ENCODE measurements around the gene TPP1.

- TF ChIP-seq, protein P1, sequence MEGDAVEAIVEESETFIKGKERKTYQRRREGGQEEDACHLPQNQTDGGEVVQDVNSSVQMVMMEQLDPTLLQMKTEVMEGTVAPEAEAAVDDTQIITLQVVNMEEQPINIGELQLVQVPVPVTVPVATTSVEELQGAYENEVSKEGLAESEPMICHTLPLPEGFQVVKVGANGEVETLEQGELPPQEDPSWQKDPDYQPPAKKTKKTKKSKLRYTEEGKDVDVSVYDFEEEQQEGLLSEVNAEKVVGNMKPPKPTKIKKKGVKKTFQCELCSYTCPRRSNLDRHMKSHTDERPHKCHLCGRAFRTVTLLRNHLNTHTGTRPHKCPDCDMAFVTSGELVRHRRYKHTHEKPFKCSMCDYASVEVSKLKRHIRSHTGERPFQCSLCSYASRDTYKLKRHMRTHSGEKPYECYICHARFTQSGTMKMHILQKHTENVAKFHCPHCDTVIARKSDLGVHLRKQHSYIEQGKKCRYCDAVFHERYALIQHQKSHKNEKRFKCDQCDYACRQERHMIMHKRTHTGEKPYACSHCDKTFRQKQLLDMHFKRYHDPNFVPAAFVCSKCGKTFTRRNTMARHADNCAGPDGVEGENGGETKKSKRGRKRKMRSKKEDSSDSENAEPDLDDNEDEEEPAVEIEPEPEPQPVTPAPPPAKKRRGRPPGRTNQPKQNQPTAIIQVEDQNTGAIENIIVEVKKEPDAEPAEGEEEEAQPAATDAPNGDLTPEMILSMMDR (IDR thresholded peaks at IDR 0.05): no peak
- no peak for TF ChIP-seq POLR2A (IDR thresholded peaks at IDR 0.05)
These were observed 51.9 kb downstream of the TPP1 start for GRCh38 chr11:6567371-6567745.
